GM15510 (cell line): ENCODE results near the gene PRPF18.

ENCODE experiments used
- POLR2A ChIP-seq: IDR thresholded peaks from 3 replicates; pipeline ENCODE4 v1.6.1; 2011; ENCODE audit warnings: borderline replicate concordance; ENCODE audit not compliant: insufficient read length; ENCODE audit errors: extremely low read depth

The PRPF18 gene, protein sequence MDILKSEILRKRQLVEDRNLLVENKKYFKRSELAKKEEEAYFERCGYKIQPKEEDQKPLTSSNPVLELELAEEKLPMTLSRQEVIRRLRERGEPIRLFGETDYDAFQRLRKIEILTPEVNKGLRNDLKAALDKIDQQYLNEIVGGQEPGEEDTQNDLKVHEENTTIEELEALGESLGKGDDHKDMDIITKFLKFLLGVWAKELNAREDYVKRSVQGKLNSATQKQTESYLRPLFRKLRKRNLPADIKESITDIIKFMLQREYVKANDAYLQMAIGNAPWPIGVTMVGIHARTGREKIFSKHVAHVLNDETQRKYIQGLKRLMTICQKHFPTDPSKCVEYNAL

GRCh38 chr10:13586676-13587355, at the start of gene PRPF18:
Gene PRPF18, plus strand, starts transcription at chr10:13586965. Its CDS starts 122 bp downstream, at chr10:13587087.
- peak; percentile 71 for TF ChIP-seq POLR2A

DNA sequence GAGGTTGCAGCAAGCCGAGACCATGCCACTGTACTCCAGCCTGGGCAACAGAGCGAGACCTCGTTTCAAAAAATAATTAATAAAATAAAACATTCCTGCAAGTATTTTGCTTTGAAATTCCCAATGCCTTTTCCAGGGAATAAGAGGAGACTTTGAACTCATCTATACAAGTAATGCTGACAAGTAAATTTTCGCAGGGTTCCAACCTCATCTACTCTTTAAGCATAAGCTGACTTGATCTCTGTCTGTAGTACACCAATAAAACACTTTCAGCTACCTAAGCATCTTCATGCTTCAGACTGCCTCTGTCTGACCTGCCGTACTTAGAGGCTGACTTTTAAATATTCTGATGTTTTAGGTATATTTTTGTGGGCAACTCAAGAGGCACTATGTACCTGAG, 44.2 kb upstream of the PRPF18 start:
- no peak for TF ChIP-seq POLR2A

GRCh38 chr10:13550802-13551201, 36.0 kb upstream of the PRPF18 start:
- TF ChIP-seq POLR2A, result no peak

DNA sequence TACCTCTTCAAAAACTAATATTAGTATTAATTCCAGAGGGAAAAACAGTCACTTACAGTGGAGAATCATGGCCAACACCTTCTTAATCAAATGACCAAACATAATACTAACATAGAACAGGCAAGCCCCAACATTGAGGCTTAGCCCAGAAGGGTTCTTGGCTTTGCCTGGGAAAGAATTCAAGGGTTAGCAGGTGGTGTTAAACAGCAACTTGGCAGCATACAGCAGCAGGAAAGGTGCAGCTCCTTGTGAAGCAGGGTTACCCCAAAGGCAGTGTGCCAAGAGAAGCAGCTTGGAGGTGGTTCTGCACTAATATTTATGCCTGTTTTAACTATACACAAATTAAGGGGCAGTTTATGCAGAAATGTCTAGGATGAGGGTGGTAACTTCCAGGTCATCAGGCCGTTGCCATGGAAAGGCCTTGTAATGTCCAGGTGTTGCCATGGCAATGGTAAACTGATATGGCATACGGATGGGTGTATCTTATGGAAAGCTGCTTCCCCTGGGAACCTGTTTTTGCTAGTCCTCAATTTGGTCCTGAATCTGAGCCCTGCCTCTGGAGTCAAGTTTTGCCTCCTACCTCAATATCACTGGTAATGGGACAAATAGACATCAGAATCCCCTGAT, 30.8 kb upstream of the PRPF18 start:
- no peak for TF ChIP-seq POLR2A

GRCh38 chr10:13559124-13559700, 27.6 kb upstream of the PRPF18 start:
- TF ChIP-seq POLR2A, result no peak

GRCh38 chr10:13560597-13560996, 26.2 kb upstream of the PRPF18 start:
- no peak for TF ChIP-seq POLR2A

DNA sequence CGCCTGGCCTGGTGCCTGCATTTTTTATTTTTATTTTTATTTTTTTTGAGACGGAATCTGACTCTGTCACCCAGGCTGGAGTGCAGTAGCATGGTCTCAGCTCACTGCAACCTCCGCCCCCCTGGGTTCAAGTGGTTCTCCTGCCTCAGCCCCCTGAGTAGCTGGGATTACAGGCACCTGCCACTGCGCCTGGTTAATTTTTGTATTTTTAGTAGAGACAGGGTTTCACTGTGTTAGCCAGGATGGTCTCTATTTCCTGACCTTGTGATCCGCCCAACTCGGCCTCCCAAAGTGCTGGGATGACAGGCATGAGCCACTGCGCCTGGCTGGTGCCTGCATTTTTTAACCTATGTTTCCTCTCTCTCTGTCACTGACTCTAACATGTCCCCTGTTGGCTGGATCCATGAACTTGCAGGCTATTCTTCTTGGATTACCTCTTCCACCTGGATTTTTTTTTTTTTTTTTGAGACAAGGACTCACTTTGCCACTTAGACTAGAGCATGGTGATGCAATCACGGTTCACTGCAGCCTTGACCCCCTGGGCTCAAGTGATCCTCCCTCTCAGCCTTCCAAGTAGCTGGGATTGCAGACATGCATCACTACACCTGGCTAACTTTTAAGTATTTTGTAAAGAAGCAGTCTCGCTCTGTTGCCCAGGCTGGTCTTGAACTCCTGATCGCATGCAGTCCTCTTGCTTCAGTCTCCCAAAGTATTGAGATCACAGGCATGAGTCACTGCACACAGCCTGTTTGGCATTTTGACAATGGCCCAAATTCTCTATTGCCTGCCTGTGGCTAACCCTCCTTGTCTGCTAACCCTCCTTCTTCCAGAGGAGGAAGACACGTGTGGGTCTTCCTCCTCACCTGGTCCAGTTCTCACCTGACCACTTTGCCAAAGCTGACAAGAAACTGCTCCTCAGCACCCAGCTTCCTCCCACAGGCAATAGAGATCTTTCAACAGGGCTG, 23.0 kb upstream of the PRPF18 start:
- no peak for TF ChIP-seq POLR2A

GRCh38 chr10:13564576-13564975, 22.2 kb upstream of the PRPF18 start:
- TF ChIP-seq POLR2A, result no peak

GRCh38 chr10:13567030-13567429, 19.7 kb upstream of the PRPF18 start:
- TF ChIP-seq POLR2A, result no peak

DNA sequence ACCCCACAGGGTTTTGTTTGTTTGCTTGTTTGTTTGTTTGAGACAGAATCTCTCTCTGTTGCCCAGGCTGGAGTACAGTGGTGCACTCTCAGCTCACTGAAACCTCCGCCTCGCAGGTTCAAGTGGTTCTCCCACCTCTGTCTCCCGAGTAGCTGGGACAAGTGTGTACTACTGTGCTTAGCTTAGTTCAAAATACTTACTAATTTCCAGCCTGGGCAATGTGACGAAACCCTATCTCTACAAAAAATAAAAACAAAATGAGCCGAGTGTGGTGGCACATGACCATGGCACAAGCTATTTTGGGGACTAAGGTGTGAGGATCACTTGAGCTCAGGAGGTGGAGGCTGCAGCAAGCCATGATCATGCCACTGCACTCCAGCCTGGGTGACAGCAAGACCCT, 15.2 kb upstream of the PRPF18 start:
- no peak for TF ChIP-seq POLR2A

DNA sequence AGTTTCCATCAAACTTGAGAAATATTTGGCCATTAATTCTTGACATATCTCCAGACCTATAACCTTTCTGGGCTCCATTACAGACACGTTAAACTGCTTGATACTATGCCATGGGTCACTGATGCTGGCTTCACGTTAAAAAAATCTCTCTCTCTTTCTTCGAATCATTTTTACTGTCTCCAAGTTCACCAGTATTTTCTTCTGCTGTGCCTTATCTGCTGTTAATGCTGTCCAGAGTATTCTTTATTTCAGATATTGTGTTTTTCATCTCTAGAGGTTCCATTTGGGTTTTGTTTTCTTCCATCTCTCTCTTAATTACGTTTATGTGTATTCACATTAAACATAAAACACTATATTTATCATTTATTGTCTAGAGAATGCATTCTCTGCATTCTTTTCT, 12.8 kb upstream of the PRPF18 start:
- no peak for TF ChIP-seq POLR2A

GRCh38 chr10:13585195-13585751, 1.5 kb upstream of the PRPF18 start:
- TF ChIP-seq POLR2A, result no peak

DNA sequence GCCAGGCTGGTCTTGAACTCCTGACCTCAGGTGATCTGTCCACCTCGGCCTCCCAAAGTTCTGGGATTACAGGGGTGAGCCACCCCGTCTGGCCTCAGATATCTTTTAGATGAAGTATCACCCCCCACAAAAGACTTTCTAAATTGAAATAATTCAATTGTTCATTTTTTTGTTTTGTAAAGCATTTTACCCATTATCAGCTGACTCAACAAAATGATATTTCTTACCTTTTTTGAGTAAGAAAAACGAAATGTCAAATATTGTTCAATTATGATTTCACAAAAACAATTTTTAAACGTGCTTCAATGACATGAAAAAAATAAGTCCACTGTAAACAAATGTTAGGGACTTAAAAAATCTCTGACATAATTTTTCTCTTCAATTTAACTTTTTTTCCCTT, 822 bp upstream of the PRPF18 start:
- no peak for TF ChIP-seq POLR2A

DNA sequence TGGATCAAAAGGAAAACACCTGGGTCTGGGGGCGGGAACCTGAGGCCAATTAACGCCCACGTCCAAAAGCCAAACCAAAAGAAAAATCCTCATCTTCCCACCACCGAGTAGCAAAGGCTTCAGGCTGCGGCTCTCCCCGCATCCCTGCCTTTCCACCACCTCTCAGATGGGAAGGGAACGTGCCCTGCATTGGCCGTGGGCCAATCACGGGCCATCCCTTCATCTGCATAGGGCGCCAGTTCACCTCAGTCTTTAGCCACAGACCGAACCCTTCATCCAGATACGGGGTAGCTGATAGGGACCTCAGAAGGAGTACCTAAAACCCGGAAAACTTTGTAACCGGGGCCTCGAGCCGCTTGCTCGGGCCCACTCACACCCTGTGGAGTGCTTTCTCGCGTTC, 626 bp downstream of the PRPF18 start:
- TF ChIP-seq POLR2A, result no peak
